CD4-positive, alpha-beta T cell treated with Interleukin-4 for 4 hours (primary cell): ENCODE measurements around the gene SRCAP.

Experiments used
- DNase-seq: peaks from one replicate; pipeline ENCODE4 v3.0.0-alpha.2; 2020

SRCAP gene

GRCh38 chr16:30778549-30779244, 79.7 kb downstream of the SRCAP start:
- DNase-seq = no peak

- DNase-seq = no peak
These were observed 80.6 kb downstream of the SRCAP start for GRCh38 chr16:30779596-30779995.

DNA sequence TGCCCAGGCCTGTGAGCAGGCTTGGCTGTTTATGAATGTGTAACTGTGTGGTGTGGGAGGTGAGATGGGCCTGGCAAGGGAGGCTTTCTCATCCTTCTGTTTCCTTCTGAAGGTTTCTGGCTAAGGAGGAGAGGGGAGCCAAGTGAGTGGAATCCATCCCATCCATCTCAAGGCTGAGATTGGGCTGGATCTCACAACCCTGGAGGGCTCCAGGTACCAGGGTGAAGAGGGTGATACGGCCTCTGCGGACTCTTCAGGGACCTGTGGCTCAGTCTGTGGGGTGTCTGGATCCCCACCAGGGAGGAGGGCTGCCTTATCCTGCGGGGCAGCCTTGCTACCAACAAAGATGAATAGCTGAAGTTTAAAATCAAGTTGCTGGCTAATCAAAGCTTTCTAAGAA, 81.0 kb downstream of the SRCAP start:
- DNase-seq = no peak

GRCh38 chr16:30780549-30780948, 81.6 kb downstream of the SRCAP start:
- DNase-seq = no peak

DNA sequence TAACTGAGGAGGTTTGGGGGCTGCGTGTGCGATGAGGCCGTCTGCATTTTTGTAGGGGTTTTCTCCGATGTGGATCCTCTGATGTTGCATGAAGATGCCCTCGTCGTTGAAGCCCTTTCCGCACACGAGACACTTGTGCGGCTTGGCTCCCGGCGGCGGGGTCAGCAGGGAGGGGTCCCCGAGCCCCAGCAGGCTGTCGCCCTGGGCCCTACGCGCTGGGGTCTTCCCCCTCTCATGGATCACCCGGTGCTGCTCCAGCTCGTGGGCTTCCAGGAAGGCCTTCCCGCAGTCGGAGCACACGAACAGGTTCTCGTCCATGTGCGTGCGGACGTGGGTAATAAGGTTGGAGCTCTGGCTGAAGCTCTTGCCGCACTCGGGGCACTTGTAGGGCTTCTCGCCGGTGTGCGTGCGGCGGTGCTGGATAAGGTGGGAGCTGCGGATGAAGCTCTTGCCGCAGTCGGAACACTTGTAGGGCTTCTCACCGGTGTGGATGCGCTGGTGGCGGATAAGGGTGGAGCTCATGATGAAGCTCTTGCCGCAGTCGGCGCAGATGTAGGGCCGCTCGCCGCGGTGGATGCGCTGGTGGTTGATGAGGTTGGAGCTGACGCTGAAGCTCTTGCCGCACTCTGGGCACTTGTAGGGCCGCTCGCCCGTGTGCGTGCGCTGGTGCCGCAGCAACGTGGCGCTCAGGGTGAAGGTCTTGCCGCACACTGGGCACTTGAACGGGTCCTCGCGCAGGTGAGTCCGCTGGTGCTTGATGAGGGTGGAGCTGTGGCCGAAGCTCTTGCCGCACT, 83.7 kb downstream of the SRCAP start:
- no peak for DNase-seq

DNA sequence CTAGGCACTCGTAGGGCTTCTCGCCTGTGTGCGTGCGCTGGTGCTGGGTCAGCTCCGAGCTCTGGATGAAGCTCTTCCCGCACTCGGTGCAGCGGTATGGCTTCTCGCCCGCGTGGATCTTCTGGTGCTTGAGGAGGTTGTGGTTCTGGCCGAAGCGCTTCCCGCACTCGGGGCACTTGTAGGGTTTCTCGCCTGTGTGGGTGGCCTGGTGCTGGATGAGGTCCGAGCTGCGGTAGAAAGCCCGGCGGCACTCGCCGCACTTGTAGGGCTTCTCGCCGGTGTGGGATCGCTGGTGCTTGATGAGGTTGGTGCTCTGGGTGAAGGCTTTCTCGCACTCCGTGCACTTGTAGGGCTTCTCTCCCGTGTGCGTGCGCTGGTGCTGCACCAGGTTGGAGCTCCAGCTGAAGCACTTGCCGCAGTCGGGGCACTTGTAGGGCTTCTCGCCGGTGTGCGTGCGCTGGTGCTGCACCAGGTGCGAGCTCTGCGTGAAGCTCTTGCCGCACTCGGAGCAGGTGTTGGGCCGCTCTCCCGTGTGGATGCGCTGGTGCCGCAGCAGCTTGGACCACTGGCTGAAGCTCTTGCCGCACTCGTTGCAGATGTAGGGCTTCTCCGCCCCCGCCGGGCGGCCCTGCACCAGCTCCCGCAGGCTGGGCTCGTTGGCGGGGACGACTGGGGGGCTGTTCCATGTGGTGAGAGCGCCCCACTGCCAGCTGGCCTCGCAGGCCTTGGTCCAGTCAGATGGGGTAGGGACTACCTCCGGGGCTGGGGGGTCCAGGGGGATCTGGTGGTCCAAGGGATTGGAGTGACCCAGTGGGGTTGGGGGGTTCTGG, 84.5 kb downstream of the SRCAP start:
- DNase-seq = no peak

DNA sequence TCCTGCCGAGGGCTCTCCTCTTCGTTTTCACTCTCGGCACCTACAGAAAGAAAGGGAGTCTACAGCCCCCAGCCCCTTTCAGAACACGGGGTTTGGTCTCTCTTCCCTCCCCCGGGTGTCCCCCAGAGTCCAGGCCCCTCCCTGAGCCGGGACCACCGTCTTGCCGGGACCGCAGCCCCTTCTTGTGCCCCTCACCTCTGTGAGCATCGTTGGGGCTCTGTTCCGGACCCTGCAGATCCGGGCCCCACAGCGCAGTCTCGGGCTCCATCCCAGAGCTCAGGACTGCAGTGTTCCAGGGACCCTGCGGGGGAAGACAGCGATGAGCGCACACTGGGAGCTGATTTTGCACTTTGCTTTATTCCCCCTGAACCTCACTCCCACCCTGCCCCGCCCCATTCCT, 85.2 kb downstream of the SRCAP start:
- DNase-seq = no peak

GRCh38 chr16:30785126-30786106, 86.4 kb downstream of the SRCAP start:
- DNase-seq = no peak

DNA sequence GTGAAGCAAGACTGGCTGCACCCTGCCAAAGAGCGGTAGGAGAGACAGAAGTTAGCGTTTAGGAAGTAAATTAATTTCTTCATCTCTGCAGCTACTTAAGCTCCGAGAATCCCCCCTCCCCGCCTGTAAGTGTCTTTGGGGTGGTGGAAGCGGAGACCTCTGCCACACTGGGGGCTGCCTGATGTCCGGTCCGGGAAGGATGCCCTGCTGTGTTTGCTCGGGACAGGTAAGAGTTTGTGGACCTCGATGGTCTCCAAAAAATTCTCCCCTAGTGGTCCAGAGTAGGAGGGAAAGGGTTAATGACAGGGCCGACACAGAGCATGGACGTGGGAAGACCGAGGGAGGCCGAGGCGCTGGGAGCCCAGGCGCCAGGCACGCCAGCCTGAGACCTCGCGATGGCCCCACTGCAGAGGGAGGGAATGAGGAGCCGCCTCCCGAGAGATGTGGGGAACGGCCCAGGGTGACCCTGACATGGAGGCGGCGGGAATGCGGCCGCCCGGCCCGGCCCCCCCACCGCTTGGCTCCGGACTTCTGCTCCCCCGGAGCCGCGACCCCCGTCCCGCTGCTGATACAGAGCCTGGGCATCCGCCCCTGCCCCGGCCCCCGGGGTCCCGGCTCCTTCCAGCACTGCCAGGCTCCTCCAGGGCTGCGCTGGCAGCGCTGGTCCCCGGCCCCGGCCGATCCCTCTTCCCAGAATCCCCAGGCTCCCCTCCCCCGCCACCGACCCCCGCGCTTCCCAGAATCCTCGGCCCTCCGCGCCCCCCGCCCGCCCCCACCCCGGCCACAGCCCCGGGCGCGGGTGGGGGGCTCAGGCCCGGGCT, 87.4 kb downstream of the SRCAP start:
- DNase-seq = no peak

DNA sequence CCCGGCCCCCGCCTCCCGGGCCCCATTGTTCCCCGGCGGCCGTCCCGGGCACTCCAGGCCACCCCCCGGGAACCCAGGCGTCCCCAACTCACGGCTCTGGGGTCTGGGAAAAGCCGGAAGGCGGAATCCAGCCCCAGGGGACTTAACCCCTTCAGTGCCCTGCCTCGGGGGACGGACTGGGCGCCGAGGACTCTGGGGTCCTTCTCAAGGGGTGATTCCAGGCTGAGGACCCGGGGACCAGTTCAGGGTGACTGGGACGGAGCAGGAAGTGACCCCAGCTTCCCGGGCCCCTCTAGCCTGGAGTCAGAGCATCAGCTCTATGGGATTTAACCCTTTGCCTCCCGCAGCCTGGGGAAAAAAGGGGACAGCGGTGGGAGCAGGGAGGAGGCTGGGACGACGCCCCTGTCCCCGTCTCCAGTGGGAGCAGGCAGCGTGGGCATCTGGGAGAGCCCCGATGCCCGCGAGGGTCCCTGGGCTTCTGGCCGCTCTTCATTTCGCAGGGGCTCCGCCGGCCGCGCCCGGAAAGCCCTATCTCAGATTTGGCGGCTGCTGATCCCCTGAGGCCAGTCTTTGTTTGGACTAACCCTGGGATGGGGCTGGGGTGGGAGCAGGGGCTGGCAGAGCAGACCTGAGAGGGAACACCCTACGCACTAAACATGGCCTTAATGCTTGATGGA, 88.1 kb downstream of the SRCAP start, which contains the start of gene ZNF629:
TSS of gene ZNF629 (minus strand) at position 270 of the 677 bp plus-strand sequence. CDS start 2,723 bp downstream, outside the sequence.
- peak; percentile 25 for DNase-seq

DNA sequence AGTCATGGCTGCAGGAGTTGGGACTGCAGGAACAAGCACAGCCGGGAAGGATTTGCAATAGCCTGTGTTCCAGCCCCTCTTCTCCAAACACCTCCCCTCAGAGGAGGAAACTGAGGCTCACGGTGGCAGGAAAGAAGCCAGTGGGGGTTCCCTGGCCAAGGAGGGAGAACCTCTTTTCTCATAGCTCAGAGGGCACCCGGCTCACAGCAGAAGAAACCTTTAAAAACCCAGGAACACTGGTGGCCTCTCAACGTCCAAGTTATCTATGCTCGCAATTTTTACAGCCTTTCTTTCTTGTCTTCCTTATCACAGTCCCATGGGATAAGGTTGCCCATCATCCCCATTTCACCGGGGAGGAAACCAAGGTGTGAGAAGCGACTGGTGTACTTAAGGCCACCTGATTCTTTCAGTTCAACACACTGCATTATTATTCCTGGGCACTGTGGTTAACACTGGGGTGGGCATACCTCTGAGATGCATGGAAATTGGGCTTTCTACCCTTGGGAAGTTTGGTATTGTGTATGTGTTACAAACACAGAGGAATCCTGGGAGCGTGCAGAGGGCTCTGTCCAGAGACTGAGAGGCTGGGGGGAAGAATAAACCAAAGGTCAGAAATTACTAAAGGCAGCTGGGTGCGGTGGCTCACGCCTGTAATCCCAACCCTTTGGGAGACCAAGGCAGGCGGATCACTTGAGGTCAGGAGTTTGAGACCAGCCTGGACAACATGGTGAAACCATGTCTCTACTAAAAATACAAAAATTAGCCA, 88.8 kb downstream of the SRCAP start:
- no peak for DNase-seq
